Immature natural killer cell (primary cell): ENCODE measurements around the gene TRAF3. TPM values are rescaled to one million over a fixed set of nuclear protein-coding genes. Genes with fewer than 3 reads are reported as not detected.

Experiments used
- DNase-seq, 3 donors: peaks; one replicate each; pipeline ENCODE4 v3.0.0; 2022; ENCODE audit warnings: mixed read lengths in 1 of 3
- H3K27ac Mint-ChIP-seq, 6 donors: one replicate each; pipeline ENCODE4 v1.8.0; 2020; ENCODE audit warnings: mixed read lengths in 6 of 6, mild to moderate bottlenecking in 5 of 6, inconsistent platforms in 4 of 6, moderate library complexity in 3 of 6
- H3K27me3 Mint-ChIP-seq, 3 donors: one replicate each; pipeline ENCODE4 v1.8.0; 2020 to 2021; ENCODE audit warnings: low read depth in 3 of 3, mild to moderate bottlenecking in 3 of 3, mixed read lengths in 3 of 3, moderate library complexity in 3 of 3, inconsistent platforms in 1 of 3
- H3K36me3 Mint-ChIP-seq, 3 donors: one replicate each; pipeline ENCODE4 v1.8.0; 2020; ENCODE audit warnings: mixed read lengths in 3 of 3, inconsistent platforms in 2 of 3, mild to moderate bottlenecking in 2 of 3
- H3K4me1 Mint-ChIP-seq, 2 donors: one replicate each; pipeline ENCODE4 v1.8.0; 2020; ENCODE audit warnings: inconsistent platforms in 2 of 2, mild to moderate bottlenecking in 2 of 2, mixed read lengths in 2 of 2, moderate library complexity in 1 of 2
- H3K4me3 Mint-ChIP-seq, 5 donors: one replicate each; pipeline ENCODE4 v1.8.0; 2020; ENCODE audit warnings: mild to moderate bottlenecking in 5 of 5, mixed read lengths in 5 of 5, inconsistent platforms in 3 of 5, moderate library complexity in 3 of 5
- H3K9me3 Mint-ChIP-seq, 6 donors: one replicate each; pipeline ENCODE4 v1.8.0; 2020; ENCODE audit warnings: mild to moderate bottlenecking in 6 of 6, mixed read lengths in 6 of 6, inconsistent platforms in 4 of 6, moderate library complexity in 3 of 6
- polyA plus RNA-seq, 3 donors: library from polyadenylated mRNA; unstranded; fragments of 300-500 nt; fragmentation: Illumina TruSeq; gene quantifications; one replicate each; pipeline ENCODE4 v1.2.3, GENCODE V29; 2021

The TRAF3 gene
- polyA plus RNA-seq, 3 donors from 2014 or later = 9.2 to 12.8 (median 9.3) TPM

DNA sequence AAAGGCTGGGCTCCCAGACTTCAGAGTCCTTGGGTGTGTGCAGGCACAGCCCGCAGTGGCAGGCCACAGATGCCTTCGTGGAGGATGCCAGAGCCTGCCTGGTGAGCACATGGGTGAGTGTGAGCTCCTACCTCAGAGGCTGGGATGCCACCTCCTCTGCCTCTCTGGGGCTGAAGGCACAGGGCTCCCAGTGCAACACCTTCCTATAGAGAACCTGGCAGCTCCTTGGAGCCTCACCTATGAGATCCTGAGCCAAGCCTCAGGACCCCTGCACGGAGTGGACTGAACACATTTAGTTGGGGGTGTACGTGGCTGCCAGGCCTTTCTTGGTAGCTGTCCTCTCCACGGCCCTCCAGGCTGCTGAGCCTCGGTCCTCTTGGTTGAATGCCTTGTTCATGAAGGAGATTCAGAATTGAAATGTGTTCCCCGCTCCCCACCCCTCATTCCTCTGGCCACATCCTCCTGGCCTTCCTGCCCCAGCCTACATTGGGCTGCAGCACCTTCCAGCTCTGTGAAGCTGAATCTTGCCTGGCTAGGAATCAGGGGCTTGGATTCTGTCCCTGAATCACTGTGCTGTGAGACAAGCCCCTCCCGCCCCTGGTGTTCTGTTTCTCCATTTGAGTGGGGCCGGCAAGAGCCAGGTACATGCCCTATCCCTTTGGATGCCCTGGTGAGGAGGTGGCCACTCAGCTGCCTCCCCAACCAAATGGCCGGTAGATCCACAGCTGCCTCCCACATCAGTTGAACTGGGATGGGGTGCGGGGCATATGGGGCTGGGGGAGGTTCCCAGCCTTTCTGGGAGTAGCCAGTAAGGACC is 38.7 kb upstream of the TRAF3 start:
- Mint-ChIP-seq H3K4me1 (no peaks in the 10 kb centered on the region), H3K36me3 (peaks cover 0 to 7% (median 6%) of the 10 kb centered on the region in 3 donors), H3K27ac (no peak overlapping the region), H3K9me3 (peaks cover 0 to 10% (median 4%) of the 10 kb centered on the region in 6 donors), H3K27me3 (peaks cover 0 to 4% (median 2%) of the 10 kb centered on the region in 3 donors), H3K4me3 (no peak overlapping the region)
- DNase-seq = no peak

- DNase-seq = no peak
- peaks cover 0 to 10% (median 4%) of the 10 kb centered on the region in 6 donors for H3K9me3 Mint-ChIP-seq
- H3K4me1 Mint-ChIP-seq = no peaks in the 10 kb centered on the region
- peaks cover 0 to 7% (median 7%) of the 10 kb centered on the region in 3 donors for H3K36me3 Mint-ChIP-seq
- no peak overlapping the region for H3K4me3 Mint-ChIP-seq
- H3K27ac Mint-ChIP-seq = no peak overlapping the region
- peaks cover 0 to 7% (median 2%) of the 10 kb centered on the region in 3 donors for H3K27me3 Mint-ChIP-seq
These were observed 38.1 kb upstream of the TRAF3 start for GRCh38 chr14:102739190-102739469.

GRCh38 chr14:102746634-102747438 is 30.4 kb upstream of the TRAF3 start:
- Mint-ChIP-seq H3K9me3 (peaks cover 0 to 7% (median 3%) of the 10 kb centered on the region in 6 donors), H3K27me3 (peaks cover 0 to 3% (median 2%) of the 10 kb centered on the region in 3 donors), H3K27ac (no peak overlapping the region), H3K4me1 (no peaks in the 10 kb centered on the region), H3K4me3 (no peak overlapping the region), H3K36me3 (peaks cover 0 to 8% (median 4%) of the 10 kb centered on the region in 3 donors)
- no peak for DNase-seq

- Mint-ChIP-seq H3K27me3 (peaks cover 0 to 3% (median 2%) of the 10 kb centered on the region in 3 donors), H3K36me3 (peaks cover 0 to 4% (median 0%) of the 10 kb centered on the region in 3 donors), H3K4me3 (no peak overlapping the region), H3K9me3 (no peaks in the 10 kb centered on the region), H3K4me1 (no peaks in the 10 kb centered on the region), H3K27ac (no peak overlapping the region)
- no peak for DNase-seq
These were observed 28.4 kb upstream of the TRAF3 start for GRCh38 chr14:102748806-102749205.

GRCh38 chr14:102749393-102750305 is 27.6 kb upstream of the TRAF3 start:
- no peak overlapping the region for H3K4me3 Mint-ChIP-seq
- H3K27me3 Mint-ChIP-seq = peaks cover 0 to 2% (median 0%) of the 10 kb centered on the region in 3 donors
- no peaks in the 10 kb centered on the region for H3K9me3 Mint-ChIP-seq
- no peaks in the 10 kb centered on the region for H3K4me1 Mint-ChIP-seq
- H3K27ac Mint-ChIP-seq = no peak overlapping the region
- DNase-seq = no peak
- H3K36me3 Mint-ChIP-seq = peaks cover 0 to 4% (median 0%) of the 10 kb centered on the region in 3 donors

GRCh38 chr14:102750376-102750775 is 26.9 kb upstream of the TRAF3 start:
- Mint-ChIP-seq H3K4me3 (no peak overlapping the region), H3K36me3 (peaks cover 0 to 4% (median 0%) of the 10 kb centered on the region in 3 donors), H3K9me3 (no peaks in the 10 kb centered on the region), H3K27me3 (peaks cover 0 to 2% (median 0%) of the 10 kb centered on the region in 3 donors), H3K4me1 (no peaks in the 10 kb centered on the region), H3K27ac (no peak overlapping the region)
- DNase-seq = no peak

DNA sequence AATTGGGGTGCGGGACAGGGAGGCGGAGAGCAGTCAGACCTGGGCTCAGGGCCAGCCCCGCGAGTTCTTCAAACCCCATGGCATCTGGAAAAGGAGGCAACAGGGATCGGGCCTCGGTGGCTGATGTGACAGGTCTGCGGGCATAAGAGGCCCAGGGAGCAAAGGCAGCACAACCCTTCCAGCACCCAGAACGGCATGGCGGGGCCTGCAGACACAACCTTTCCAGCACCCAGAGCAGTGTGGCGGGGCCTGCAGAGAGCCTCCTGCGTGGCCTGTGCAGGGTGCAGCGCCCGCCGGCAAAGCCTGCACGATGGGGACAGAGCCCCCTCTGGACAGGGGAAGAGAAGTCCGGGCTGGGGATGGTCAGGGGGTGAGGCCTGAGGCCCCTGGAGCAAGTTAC is 26.2 kb upstream of the TRAF3 start:
- no peak overlapping the region for H3K27ac Mint-ChIP-seq
- H3K4me3 Mint-ChIP-seq = no peak overlapping the region
- H3K4me1 Mint-ChIP-seq = no peaks in the 10 kb centered on the region
- H3K27me3 Mint-ChIP-seq = peaks cover 0 to 2% (median 0%) of the 10 kb centered on the region in 3 donors
- DNase-seq = no peak
- H3K36me3 Mint-ChIP-seq = peaks cover 0 to 3% (median 0%) of the 10 kb centered on the region in 3 donors
- no peaks in the 10 kb centered on the region for H3K9me3 Mint-ChIP-seq

DNA sequence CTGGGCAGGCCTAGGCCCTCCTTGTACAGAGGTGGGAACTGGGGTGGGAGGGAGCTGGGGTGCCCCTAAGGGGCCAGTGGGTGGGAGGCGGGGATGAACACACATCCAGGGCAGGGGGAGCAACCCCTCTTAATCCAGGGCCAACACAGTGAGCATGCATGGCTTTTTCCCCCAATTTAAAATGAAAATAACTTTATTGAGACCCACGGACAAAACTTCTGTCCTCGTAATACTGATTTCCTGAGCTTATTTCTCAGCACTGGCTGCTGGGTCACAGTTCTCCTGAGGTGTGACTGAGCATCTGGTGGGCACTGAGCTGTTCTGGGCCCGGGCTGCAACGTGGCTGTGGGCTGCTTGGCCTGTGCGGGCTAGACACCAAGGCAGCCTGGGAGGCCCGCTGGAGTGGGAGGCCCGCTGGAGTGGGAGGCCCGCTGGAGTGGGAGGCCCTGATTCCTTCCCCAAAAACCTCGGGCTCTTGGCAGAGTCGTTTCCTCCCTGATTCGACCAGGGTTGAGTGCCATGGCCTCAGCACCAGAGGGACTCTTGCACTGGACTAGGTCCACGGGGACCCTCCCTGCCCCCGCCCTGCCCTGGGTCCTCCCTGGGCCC is 24.9 kb upstream of the TRAF3 start:
- peaks cover 0 to 2% (median 0%) of the 10 kb centered on the region in 3 donors for H3K27me3 Mint-ChIP-seq
- no peak for DNase-seq
- no peak overlapping the region for H3K27ac Mint-ChIP-seq
- H3K9me3 Mint-ChIP-seq = no peaks in the 10 kb centered on the region
- no peaks in the 10 kb centered on the region for H3K4me1 Mint-ChIP-seq
- no peak overlapping the region for H3K4me3 Mint-ChIP-seq
- no peaks in the 10 kb centered on the region for H3K36me3 Mint-ChIP-seq

- H3K9me3 Mint-ChIP-seq = no peaks in the 10 kb centered on the region
- H3K27me3 Mint-ChIP-seq = no peaks in the 10 kb centered on the region
- H3K4me1 Mint-ChIP-seq = no peaks in the 10 kb centered on the region
These were observed 22.6 kb upstream of the TRAF3 start for GRCh38 chr14:102754370-102755262.

GRCh38 chr14:102757646-102758045 is 19.6 kb upstream of the TRAF3 start:
- peaks cover 1 to 3% (median 2%) of the 10 kb centered on the region in 3 donors for H3K27me3 Mint-ChIP-seq
- no peak overlapping the region for H3K27ac Mint-ChIP-seq
- H3K4me3 Mint-ChIP-seq = no peak overlapping the region
- no peaks in the 10 kb centered on the region for H3K9me3 Mint-ChIP-seq
- H3K36me3 Mint-ChIP-seq = no peaks in the 10 kb centered on the region
- no peaks in the 10 kb centered on the region for H3K4me1 Mint-ChIP-seq
- DNase-seq = no peak

More at GRCh38 chr14:102754370-102755262, 22.6 kb upstream of the TRAF3 start:
- Mint-ChIP-seq H3K4me3 (no peak overlapping the region), H3K36me3 (no peaks in the 10 kb centered on the region), H3K27ac (no peak overlapping the region)
- DNase-seq = no peak

DNA sequence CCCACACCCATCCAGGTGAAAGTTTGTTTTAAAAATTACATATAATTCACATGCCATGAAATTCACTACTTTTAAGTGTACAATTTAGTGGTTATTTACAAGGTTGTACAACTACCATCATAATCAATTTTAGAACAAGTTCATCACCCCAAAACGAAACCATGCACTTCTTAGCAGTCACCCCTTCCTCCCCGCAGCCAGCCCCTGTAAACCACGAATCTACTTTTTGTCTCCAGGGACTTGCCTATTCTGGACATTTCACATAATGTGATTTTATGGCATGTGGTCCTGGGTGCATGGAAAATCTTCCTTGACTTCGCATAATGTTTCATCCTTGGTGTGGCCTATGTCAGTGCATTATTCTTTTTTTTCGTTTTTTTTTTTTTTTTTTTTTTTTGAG is 19.2 kb upstream of the TRAF3 start:
- H3K27me3 Mint-ChIP-seq = peaks cover 1 to 3% (median 2%) of the 10 kb centered on the region in 3 donors
- no peaks in the 10 kb centered on the region for H3K36me3 Mint-ChIP-seq
- no peak for DNase-seq
- no peak overlapping the region for H3K4me3 Mint-ChIP-seq
- H3K27ac Mint-ChIP-seq = no peak overlapping the region
- no peaks in the 10 kb centered on the region for H3K4me1 Mint-ChIP-seq
- H3K9me3 Mint-ChIP-seq = no peaks in the 10 kb centered on the region

DNA sequence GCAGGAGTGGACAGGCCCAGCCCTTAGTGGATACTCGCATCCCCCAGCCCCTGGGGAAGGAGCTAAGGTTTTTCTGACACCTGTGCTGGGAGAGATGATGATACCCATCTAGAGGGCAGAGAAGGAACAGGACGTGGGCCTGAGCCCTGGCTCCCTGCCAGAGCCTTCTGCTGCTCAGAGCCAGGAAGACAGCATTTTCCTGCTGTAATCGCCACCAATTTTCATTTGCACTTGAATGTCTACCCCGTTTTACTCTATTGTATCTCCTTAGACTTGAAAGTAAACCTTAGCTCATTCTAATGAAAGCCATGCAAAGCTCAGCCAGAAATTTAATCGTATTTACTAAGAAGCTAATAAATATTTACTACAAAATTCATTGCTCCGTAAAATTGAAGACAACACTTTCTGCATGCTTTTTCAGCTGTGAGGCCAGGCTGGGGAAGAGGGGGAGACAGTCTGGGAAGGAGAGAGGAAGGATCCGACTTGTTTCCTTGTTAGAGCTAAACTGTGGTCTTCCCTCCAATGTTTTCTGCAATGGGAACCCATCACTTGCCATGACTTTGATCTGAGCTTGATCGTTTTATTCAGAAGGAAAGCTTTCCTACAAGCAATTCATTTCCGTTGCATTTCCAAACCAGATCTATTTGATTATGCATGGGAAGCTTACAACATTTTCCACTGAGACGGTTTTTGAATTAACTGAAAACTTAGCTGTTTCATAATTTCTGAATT is 17.6 kb upstream of the TRAF3 start:
- no peaks in the 10 kb centered on the region for H3K9me3 Mint-ChIP-seq
- DNase-seq = no peak
- no peaks in the 10 kb centered on the region for H3K36me3 Mint-ChIP-seq
- no peak overlapping the region for H3K4me3 Mint-ChIP-seq
- no peaks in the 10 kb centered on the region for H3K4me1 Mint-ChIP-seq
- H3K27me3 Mint-ChIP-seq = peaks cover 1 to 7% (median 3%) of the 10 kb centered on the region in 3 donors
- H3K27ac Mint-ChIP-seq = no peak overlapping the region
